GM12874 (cell line): ENCODE measurements around the gene DDX19B.
A peak's percentile ranks its signal among the peaks of the same experiment; 100 is the strongest.

Source experiments
- CTCF ChIP-seq: IDR thresholded peaks from 2 replicates; pipeline ENCODE4 v1.5.1; 2011; ENCODE audit warnings: low read depth, mild to moderate bottlenecking, control low read depth, low read length, moderate library complexity; ENCODE audit not compliant: insufficient read depth

The DDX19B gene

GRCh38 chr16:70298988-70299938 lies at the start of gene DDX19B:
DDX19B (plus strand) TSS chr16:70299186; CDS start chr16:70299298, 112 bp downstream.
- no peak for TF ChIP-seq CTCF

- TF ChIP-seq CTCF = no peak
These were observed 48.0 kb upstream of the DDX19B start for GRCh38 chr16:70250748-70251628.

GRCh38 chr16:70251629-70252354 lies 47.2 kb upstream of the DDX19B start, which contains the start of gene EXOSC6:
EXOSC6 (minus strand) TSS chr16:70251940; CDS start chr16:70251900, 40 bp downstream.
- TF ChIP-seq CTCF = peak; percentile 93

- TF ChIP-seq CTCF = peak; percentile 66
These were observed 46.5 kb upstream of the DDX19B start for GRCh38 chr16:70252355-70252988.

- TF ChIP-seq CTCF = peak; percentile 70
These were observed 45.5 kb upstream of the DDX19B start for GRCh38 chr16:70253291-70254106.

- TF ChIP-seq CTCF = no peak
These were observed 44.6 kb upstream of the DDX19B start for GRCh38 chr16:70254180-70254964.
